AG09309 (cell line): Measurements from ENCODE around the gene RSRC1.
A peak's percentile ranks its signal among the peaks of the same experiment; 100 is the strongest.

Experiments used
- DNase-seq: peaks from one replicate; pipeline ENCODE4 v3.0.0-alpha.2; 2010; ENCODE audit warnings: low read depth
- H3K4me3 ChIP-seq: 2 replicates; pipeline ENCODE4 v1.5.1; 2011; ENCODE audit warnings: mild to moderate bottlenecking, low read depth, low read length, moderate library complexity; ENCODE audit not compliant: control insufficient read depth
- CTCF ChIP-seq: IDR thresholded peaks from 2 replicates; pipeline ENCODE4 v1.5.1; 2011; ENCODE audit warnings: mild to moderate bottlenecking, low read depth, low read length, inconsistent platforms; ENCODE audit not compliant: insufficient read depth, control insufficient read depth; ENCODE audit errors: missing control alignments

RSRC1 gene

DNA sequence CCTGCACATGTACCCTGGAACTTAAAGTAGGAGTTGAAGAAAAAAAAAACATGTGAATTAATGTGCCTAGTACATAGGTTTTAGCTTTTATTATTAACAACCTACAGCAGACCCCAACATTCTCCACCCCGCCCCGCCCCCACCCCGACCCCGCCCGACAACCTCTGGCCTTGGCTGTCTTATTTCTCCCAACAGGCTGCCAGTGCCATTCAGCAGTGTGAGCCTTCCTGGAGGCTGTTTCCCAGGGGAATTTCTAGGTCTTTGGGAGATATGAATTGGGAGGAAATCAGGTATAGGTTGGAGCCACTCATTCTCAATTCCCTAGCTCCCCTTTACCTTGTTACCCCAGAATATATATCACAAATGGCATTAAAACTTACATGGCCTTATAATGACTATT is 452.8 kb downstream of the RSRC1 start:
- no peak for TF ChIP-seq CTCF
- DNase-seq: no peak
- H3K4me3 ChIP-seq: no peak overlapping the region

DNA sequence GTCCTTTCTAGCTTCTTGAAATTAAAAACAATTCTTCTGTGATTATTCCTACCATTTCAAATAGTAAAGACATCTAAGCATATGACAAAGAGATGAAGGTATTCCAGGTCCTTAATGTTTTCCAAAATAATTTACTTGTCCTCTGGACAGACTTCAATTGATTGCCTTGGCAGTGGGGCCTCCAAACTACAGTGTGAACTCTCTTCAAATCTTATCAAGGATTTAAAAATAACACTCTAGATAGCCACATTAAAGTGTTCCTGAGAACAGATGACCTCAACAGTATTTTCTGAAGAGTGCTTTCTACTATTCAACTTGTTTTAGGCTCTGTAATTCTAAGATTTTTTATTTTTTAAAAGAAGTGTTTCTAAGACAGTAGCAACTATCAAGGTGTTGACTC is 453.2 kb downstream of the RSRC1 start:
- no peak for DNase-seq
- TF ChIP-seq CTCF: no peak
- no peak overlapping the region for H3K4me3 ChIP-seq

GRCh38 chr3:158565076-158565475 is 455.2 kb downstream of the RSRC1 start:
- no peak for TF ChIP-seq CTCF
- no peak for DNase-seq
- H3K4me3 ChIP-seq: no peak overlapping the region

DNA sequence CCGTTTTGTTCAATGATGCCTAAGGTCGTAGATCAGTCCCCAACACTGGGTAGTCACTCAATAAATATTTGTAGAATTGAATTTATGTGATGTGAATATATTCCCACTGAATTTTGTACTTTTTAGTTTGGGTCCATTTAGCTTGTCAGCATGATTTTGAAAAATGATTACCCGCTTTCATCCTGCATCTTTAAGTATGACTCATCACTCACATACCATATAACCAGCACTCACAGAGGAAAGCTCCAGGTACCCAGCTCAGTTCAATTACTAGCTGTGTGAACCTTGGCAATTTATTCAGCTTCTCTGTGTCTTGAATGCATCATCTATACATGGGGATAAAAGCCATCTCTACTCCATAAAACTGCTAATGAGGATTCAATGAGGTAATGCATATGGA is 458.9 kb downstream of the RSRC1 start:
- TF ChIP-seq CTCF: no peak
- no peak overlapping the region for H3K4me3 ChIP-seq
- no peak for DNase-seq

- TF ChIP-seq CTCF: no peak
- DNase-seq: no peak
- H3K4me3 ChIP-seq: no peak overlapping the region
These were observed 459.9 kb downstream of the RSRC1 start for GRCh38 chr3:158569794-158570193.

GRCh38 chr3:158570999-158571702 is 461.3 kb downstream of the RSRC1 start, which contains the start of gene MLF1:
MLF1 (plus strand) TSS chr3:158571194; CDS start chr3:158571301, 107 bp downstream.
- no peak for TF ChIP-seq CTCF
- DNase-seq: peak; percentile 68
- peak within 1 kb of the TSS; percentile 74 for H3K4me3 ChIP-seq
